ENCODE data around the gene LTBR. TPM values are rescaled to one million over a fixed set of nuclear protein-coding genes. Genes with fewer than 3 reads are reported as not detected.
A peak's percentile ranks its signal among the peaks of the same experiment; 100 is the strongest.

LTBR gene
- total RNA-seq, 1 donor from 2014 or later: 23.5 TPM

- Histone ChIP-seq H3K9me3 (replicated peaks) (no peaks in the 10 kb centered on the region), H3K4me1 (no peaks in the 10 kb centered on the region), H3K4me3 (no peak overlapping the region), H3K27me3 (ENCODE audit: low read depth) (no peaks in the 10 kb centered on the region), H3K36me3 (no peaks in the 10 kb centered on the region), H3K27ac (replicated peaks) (peak overlapping the region; percentile 6)
- intact Hi-C loops (cut with micrococcal nuclease): no loop called here
- TF ChIP-seq, protein P1, sequence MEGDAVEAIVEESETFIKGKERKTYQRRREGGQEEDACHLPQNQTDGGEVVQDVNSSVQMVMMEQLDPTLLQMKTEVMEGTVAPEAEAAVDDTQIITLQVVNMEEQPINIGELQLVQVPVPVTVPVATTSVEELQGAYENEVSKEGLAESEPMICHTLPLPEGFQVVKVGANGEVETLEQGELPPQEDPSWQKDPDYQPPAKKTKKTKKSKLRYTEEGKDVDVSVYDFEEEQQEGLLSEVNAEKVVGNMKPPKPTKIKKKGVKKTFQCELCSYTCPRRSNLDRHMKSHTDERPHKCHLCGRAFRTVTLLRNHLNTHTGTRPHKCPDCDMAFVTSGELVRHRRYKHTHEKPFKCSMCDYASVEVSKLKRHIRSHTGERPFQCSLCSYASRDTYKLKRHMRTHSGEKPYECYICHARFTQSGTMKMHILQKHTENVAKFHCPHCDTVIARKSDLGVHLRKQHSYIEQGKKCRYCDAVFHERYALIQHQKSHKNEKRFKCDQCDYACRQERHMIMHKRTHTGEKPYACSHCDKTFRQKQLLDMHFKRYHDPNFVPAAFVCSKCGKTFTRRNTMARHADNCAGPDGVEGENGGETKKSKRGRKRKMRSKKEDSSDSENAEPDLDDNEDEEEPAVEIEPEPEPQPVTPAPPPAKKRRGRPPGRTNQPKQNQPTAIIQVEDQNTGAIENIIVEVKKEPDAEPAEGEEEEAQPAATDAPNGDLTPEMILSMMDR (IDR thresholded peaks at IDR 0.05; ENCODE audit: borderline replicate concordance): no peak
- DNase-seq: no peak
These were observed 14.9 kb upstream of the LTBR start for GRCh38 chr12:6368906-6369525.

DNA sequence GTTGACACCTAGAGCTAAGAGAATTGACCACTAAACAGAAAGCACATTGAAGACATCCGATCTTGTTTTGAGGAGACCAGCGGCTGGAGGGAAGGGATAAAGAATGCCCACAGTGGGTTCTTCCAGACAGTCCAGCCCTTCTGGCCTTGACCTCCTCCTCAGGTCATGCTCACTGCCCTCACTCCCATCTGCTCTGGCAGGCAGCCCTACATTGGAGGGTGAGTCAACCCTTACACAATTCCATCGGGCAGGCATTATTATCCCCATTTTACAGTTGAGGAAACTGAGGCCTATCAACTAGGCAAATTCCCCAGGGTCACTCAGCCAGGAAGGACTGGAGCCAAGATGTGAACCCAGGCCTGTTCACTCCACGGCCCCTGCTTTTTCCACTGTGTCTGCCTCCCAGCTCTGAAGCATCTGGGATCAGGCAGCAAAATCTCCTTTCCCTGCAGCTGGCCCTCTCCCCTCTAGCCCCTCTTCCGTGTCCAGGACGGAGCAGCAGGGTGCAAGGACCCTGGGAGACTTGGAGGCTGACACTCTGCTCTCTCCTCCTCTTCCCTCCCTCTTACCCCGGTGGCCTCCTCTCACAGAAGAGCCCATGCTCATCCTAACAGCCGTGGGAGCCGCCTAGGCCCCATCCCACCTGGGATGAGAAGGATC, 13.9 kb upstream of the LTBR start:
- no peaks in the 10 kb centered on the region for H3K27me3 ChIP-seq (ENCODE audit: low read depth)
- TF ChIP-seq, protein P1 (IDR thresholded peaks at IDR 0.05; ENCODE audit: borderline replicate concordance): no peak
- H3K4me1 ChIP-seq: no peaks in the 10 kb centered on the region
- H3K4me3 ChIP-seq: no peak overlapping the region
- intact Hi-C loops (cut with micrococcal nuclease): no loop called here
- DNase-seq: no peak
- H3K9me3 ChIP-seq (replicated peaks): no peaks in the 10 kb centered on the region
- H3K36me3 ChIP-seq: no peaks in the 10 kb centered on the region
- no peak overlapping the region for H3K27ac ChIP-seq (replicated peaks)

DNA sequence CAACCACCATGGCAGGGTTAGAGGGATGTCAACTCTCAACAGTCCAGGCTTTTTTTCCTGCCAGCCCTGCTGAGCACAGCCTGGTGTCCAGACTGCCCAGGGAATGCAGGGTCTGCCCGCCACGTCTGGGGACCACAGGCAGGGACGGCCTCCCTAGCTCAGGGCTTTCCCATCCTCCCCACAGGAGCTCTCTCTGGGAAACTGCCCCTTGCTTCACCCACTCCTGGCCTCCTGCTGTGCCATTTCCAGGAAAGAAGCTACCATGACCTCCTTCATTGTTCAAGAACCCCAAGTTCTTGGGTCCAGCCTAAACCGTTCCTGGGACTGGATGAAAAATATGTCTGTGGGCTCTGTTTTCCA, 13.4 kb upstream of the LTBR start:
- no peaks in the 10 kb centered on the region for H3K27me3 ChIP-seq (ENCODE audit: low read depth)
- no peak overlapping the region for H3K27ac ChIP-seq (replicated peaks)
- TF ChIP-seq, protein P1 (IDR thresholded peaks at IDR 0.05; ENCODE audit: borderline replicate concordance): no peak
- intact Hi-C loops (cut with micrococcal nuclease): no loop called here
- no peak for DNase-seq
- H3K4me3 ChIP-seq: no peak overlapping the region
- no peaks in the 10 kb centered on the region for H3K9me3 ChIP-seq (replicated peaks)
- no peaks in the 10 kb centered on the region for H3K36me3 ChIP-seq
- no peaks in the 10 kb centered on the region for H3K4me1 ChIP-seq

DNA sequence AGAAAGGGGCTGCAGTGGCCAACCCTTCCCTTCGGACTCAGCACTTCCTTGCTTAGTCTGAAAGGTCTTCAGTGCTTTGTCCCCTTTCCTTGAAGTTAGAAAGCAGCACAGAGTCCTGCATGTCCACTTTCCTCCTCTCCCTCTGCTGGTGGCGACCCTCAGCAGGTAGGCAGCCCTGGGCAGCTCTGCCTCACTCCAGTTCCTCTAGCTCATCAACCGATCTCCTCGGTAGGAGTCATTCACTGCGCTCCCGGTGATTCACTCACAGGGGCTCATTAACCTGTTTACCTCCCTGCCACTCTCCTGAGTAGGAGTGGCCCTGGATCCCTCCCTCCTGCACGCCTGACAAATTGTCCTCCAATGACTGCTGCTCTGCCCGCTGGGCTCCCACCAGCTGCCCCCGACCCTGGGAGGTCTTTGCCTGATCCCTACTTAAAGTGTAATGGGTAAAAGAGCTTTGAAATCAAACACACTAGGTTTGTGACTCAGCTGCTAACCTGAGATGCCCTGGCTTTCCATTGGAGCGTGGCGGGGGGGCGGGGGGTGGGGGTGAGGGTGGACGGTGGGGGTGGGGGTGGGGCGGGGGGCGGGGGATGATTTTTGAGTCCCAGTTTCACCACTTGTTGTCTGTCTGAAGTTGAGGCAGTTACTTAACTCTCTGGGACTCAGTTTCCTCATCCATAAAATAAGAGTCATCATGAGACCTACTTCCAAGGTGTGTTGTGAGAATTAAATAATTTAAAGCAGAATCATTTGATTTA, 12.8 kb upstream of the LTBR start:
- DNase-seq: no peak
- H3K27me3 ChIP-seq (ENCODE audit: low read depth): no peaks in the 10 kb centered on the region
- H3K4me3 ChIP-seq: no peak overlapping the region
- H3K9me3 ChIP-seq (replicated peaks): no peaks in the 10 kb centered on the region
- intact Hi-C loops (cut with micrococcal nuclease): no loop called here
- H3K36me3 ChIP-seq: no peaks in the 10 kb centered on the region
- TF ChIP-seq, protein P1 (IDR thresholded peaks at IDR 0.05; ENCODE audit: borderline replicate concordance): no peak
- peaks cover 5% of the 10 kb centered on the region for H3K4me1 ChIP-seq
- H3K27ac ChIP-seq (replicated peaks): no peak overlapping the region

- TF ChIP-seq, protein P1 (IDR thresholded peaks at IDR 0.05; ENCODE audit: borderline replicate concordance): no peak
- H3K4me1 ChIP-seq: peaks cover 18% of the 10 kb centered on the region
- no peak for DNase-seq
- no peak overlapping the region for H3K27ac ChIP-seq (replicated peaks)
- no peaks in the 10 kb centered on the region for H3K36me3 ChIP-seq
- no peak overlapping the region for H3K4me3 ChIP-seq
- intact Hi-C loops (cut with micrococcal nuclease): no loop called here
- H3K9me3 ChIP-seq (replicated peaks): no peaks in the 10 kb centered on the region
- H3K27me3 ChIP-seq (ENCODE audit: low read depth): no peaks in the 10 kb centered on the region
These were observed 11.5 kb upstream of the LTBR start for GRCh38 chr12:6372403-6373003.

Data from left ventricle myocardium inferior (tissue), 1 donor.